IMR-90 (cell line): ENCODE results near the gene NR1I2.

Experiments
- BHLHE40 ChIP-seq: fragments of 150-350 bp; IDR thresholded peaks from 2 replicates; pipeline ENCODE4 v1.6.1; 2016; ENCODE audit warnings: mild to moderate bottlenecking, low read depth, low read length
- CTCF ChIP-seq: conservative IDR thresholded peaks from 2 replicates; pipeline ENCODE4 v1.5.1; 2012; ENCODE audit warnings: mild to moderate bottlenecking, low read depth, low read length, improper control_type of control experiment
- MAFK ChIP-seq: IDR thresholded peaks from 2 replicates; pipeline ENCODE4 v1.6.1; 2012; ENCODE audit warnings: low read depth, low read length, improper control_type of control experiment
- MAZ ChIP-seq: IDR thresholded peaks from 2 replicates; pipeline ENCODE4 v1.6.1; 2012; ENCODE audit warnings: low read depth, mild to moderate bottlenecking, low read length, improper control_type of control experiment, moderate library complexity, borderline replicate concordance
- MXI1 ChIP-seq: IDR thresholded peaks from 2 replicates; pipeline ENCODE4 v1.6.1; 2012; ENCODE audit warnings: low read depth, mild to moderate bottlenecking, low read length, moderate library complexity, borderline replicate concordance
- POLR2A ChIP-seq: IDR thresholded peaks from 2 replicates; pipeline ENCODE4 v1.6.1; 2012; ENCODE audit warnings: mild to moderate bottlenecking, low read depth, low read length
- RAD21 ChIP-seq: IDR thresholded peaks from 2 replicates; pipeline ENCODE4 v1.6.1; 2012; ENCODE audit warnings: low read length, improper control_type of control experiment
- RFX5 ChIP-seq: IDR thresholded peaks from 2 replicates; pipeline ENCODE4 v1.8.0; 2012; ENCODE audit warnings: low read depth, mild to moderate bottlenecking, low read length, moderate library complexity
- SMC3 ChIP-seq: fragments of 150-350 bp; IDR thresholded peaks from 2 replicates; pipeline ENCODE4 v1.6.1; 2016; ENCODE audit warnings: low read depth, mild to moderate bottlenecking, antibody characterized with exemption, low read length, moderate library complexity
- USF2 ChIP-seq: fragments of 150-350 bp; IDR thresholded peaks from 2 replicates; pipeline ENCODE4 v1.6.1; 2017; ENCODE audit warnings: mild to moderate bottlenecking, antibody characterized with exemption, low read length, low read depth

GRCh38 chr3:119817071-119817470 is 35.2 kb downstream of the NR1I2 start:
- TF ChIP-seq CTCF (no peak), POLR2A (no peak), BHLHE40 (no peak), RAD21 (no peak), MAFK (no peak), MAZ (no peak), SMC3 (no peak), USF2 (no peak), MXI1 (no peak), RFX5 (no peak)
